HepG2 (cell line): Measurements from ENCODE around the gene PDSS2. TPM values are rescaled to one million over a fixed set of nuclear protein-coding genes. Genes with fewer than 3 reads are reported as not detected.

Experiments
- GATAD2A ChIP-seq: IDR thresholded peaks from 2 replicates; pipeline ENCODE4 v1.6.1; 2016
- IRF9 ChIP-seq: sonication (generic); formaldehyde crosslinking; IDR thresholded peaks from 2 replicates; pipeline ENCODE4 v1.8.0; 2022; ENCODE audit warnings: missing genetic modification reagents, mild to moderate bottlenecking, borderline replicate concordance
- MIER3 ChIP-seq: IDR thresholded peaks from 2 replicates; pipeline ENCODE4 v1.6.1; 2016; ENCODE audit warnings: missing compliant biosample characterization, borderline replicate concordance
- MXD3 ChIP-seq: IDR thresholded peaks from 2 replicates; pipeline ENCODE4 v1.6.1; 2016; ENCODE audit warnings: mild to moderate bottlenecking, missing biosample characterization, missing genetic modification reagents
- ONECUT2 ChIP-seq: sonication (generic); formaldehyde crosslinking; IDR thresholded peaks from 2 replicates; pipeline ENCODE4 v1.4.0; 2020; ENCODE audit warnings: missing genetic modification reagents
- POLR2A ChIP-seq, 2 experiments: IDR thresholded peaks; 2 replicates each; pipeline ENCODE4 v1.6.1; 2011; ENCODE audit warnings: low read depth in 2 of 2, low read length in 2 of 2, mild to moderate bottlenecking in 1 of 2, moderate library complexity in 1 of 2; ENCODE audit not compliant: insufficient read depth in 1 of 2
- PRDM15 ChIP-seq: sonication (generic); formaldehyde crosslinking; IDR thresholded peaks from 2 replicates; pipeline ENCODE4 v1.4.0; 2020; ENCODE audit warnings: missing genetic modification reagents
- SRSF1 ChIP-seq: fragments of 200-400 bp; formaldehyde crosslinking; optimal IDR thresholded peaks from 2 replicates; pipeline ENCODE3; 2017; ENCODE audit warnings: mild to moderate bottlenecking, low read depth, low read length, moderate library complexity
- THAP11 ChIP-seq: IDR thresholded peaks from 2 replicates; pipeline ENCODE4 v1.6.1; 2016; ENCODE audit warnings: missing biosample characterization, missing genetic modification reagents
- ZNF275 ChIP-seq: sonication (generic); formaldehyde crosslinking; IDR thresholded peaks from 2 replicates; pipeline ENCODE4 v1.8.0; 2022; ENCODE audit warnings: missing genetic modification reagents, mild to moderate bottlenecking, inconsistent platforms, borderline replicate concordance
- ZNF33B ChIP-seq: sonication (generic); formaldehyde crosslinking; IDR thresholded peaks from 2 replicates; pipeline ENCODE4 v1.5.1; 2020; ENCODE audit warnings: mild to moderate bottlenecking, missing genetic modification reagents
- ZNF441 ChIP-seq: sonication (generic); formaldehyde crosslinking; IDR thresholded peaks from 2 replicates; pipeline ENCODE4 v1.7.0; 2021; ENCODE audit warnings: missing genetic modification reagents, borderline replicate concordance
- ZNF512B ChIP-seq: sonication (generic); formaldehyde crosslinking; IDR thresholded peaks from 2 replicates; pipeline ENCODE4 v1.5.1; 2020; ENCODE audit warnings: missing genetic modification reagents, mild to moderate bottlenecking, borderline replicate concordance
- ZNF740 ChIP-seq: sonication (generic); formaldehyde crosslinking; IDR thresholded peaks from 2 replicates; pipeline ENCODE4 v1.4.0; 2020; ENCODE audit warnings: missing genetic modification reagents
- ZNF816 ChIP-seq: sonication (generic); formaldehyde crosslinking; IDR thresholded peaks from 2 replicates; pipeline ENCODE4 v1.8.0; 2022; ENCODE audit warnings: missing genetic modification reagents, mild to moderate bottlenecking, borderline replicate concordance
- ZUFSP ChIP-seq: sonication (generic); formaldehyde crosslinking; IDR thresholded peaks from 2 replicates; pipeline ENCODE4 v1.9.0; 2021; ENCODE audit warnings: missing genetic modification reagents, mild to moderate bottlenecking, borderline replicate concordance
- polyA plus RNA-seq, 8 experiments: library from polyadenylated mRNA; depleted of rRNA in 3 of 8; stranded (reverse) in 7 of 8; unstranded in 1 of 8; fragments of >200 nt; fragmentation: Illumina TruSeq in 4 of 8; extraction: Trizol in 4 of 8; gene quantifications; 2 replicates each; pipeline versions ENCODE4 v1.2.1 to v1.2.3, GENCODE V29; 2011 to 2016; ENCODE audit warnings: low read depth in 4 of 8, missing spikeins in 1 of 8, mixed read lengths in 1 of 8; ENCODE audit not compliant: insufficient read depth in 1 of 8
- total RNA-seq, 5 experiments: library from RNA; depleted of rRNA; stranded (reverse); fragments of >200 nt; fragmentation: Illumina TruSeq; extraction: Trizol; gene quantifications; 2 replicates each; pipeline ENCODE4 v1.2.3, GENCODE V29; 2016; ENCODE audit warnings: low read depth in 1 of 5

PDSS2 gene
- total and polyA plus RNA-seq, 2 of the 13 experiments (the other 11 are each of a cell fraction or from before 2014, with no cell fraction given) = 16.2 to 17.0 TPM

- TF ChIP-seq PRDM15 (peak; percentile 17), POLR2A (IDR thresholded peaks at IDR 0.05; ENCODE audit: insufficient read depth in 1 of 2, low read depth in 2 of 2, low read length in 2 of 2) (peak; percentile 93 to 99), ZNF512B (CRISPR knock-in tag) (no peak), ZNF816 (CRISPR knock-in tag) (peak; percentile 80; the same call in 1 of the 2 replicates), IRF9 (CRISPR knock-in tag) (peak; percentile 95), GATAD2A (peak; percentile 44; the same call in 1 of the 2 replicates), ZNF275 (CRISPR knock-in tag) (peak; percentile 76; the same call in 1 of the 2 replicates), SRSF1 (peak; percentile 36), MIER3 (CRISPR knock-in tag) (peak; percentile 45; the same call in 1 of the 2 replicates), ZNF33B (CRISPR knock-in tag) (peak; percentile 79; the same call in 1 of the 2 replicates), MXD3 (CRISPR knock-in tag) (0 out of 2 replicates have a peak, but pooled peaks have one; percentile 62), ZNF740 (CRISPR knock-in tag) (0 out of 2 replicates have a peak, but pooled peaks have one; percentile 56), ONECUT2 (CRISPR knock-in tag) (no peak), ZUFSP (CRISPR knock-in tag) (no peak), ZNF441 (peak; percentile 26; the same call in 1 of the 2 replicates), THAP11 (peak; percentile 90)
These were observed at the start of gene PDSS2 (continued) for GRCh38 chr6:107459283-107460082.
